OCI-LY3 (cell line): ENCODE measurements around the gene DNAJC6.

ENCODE experiments used
- H2AFZ ChIP-seq: fragments of 200-600, 300-600 bp; shearing (Covaris generic); 2 replicates; pipeline ENCODE4 v1.6.0; 2014; ENCODE audit warnings: antibody characterized with exemption, low read depth, low read length
- H3K27ac ChIP-seq: fragments of 200-600, 300-600 bp; sonication (generic); 2 replicates; pipeline ENCODE4 v1.5.1; 2014; ENCODE audit warnings: mild to moderate bottlenecking, low read length, moderate library complexity, mixed read lengths
- H3K27me3 ChIP-seq: fragments of 200-600, 300-600 bp; sonication (generic); 2 replicates; pipeline ENCODE4 v1.6.1; 2014; ENCODE audit warnings: low read depth, low read length, mixed read lengths
- H3K36me3 ChIP-seq: fragments of 200-600, 300-600 bp; sonication (generic); replicated peaks from 2 replicates; pipeline ENCODE3; 2014; ENCODE audit warnings: low read depth, low read length, mixed read lengths
- H3K4me1 ChIP-seq: fragments of 300-600, 200-600 bp; sonication (generic); 2 replicates; pipeline ENCODE4 v1.6.1; 2014; ENCODE audit warnings: low read length, mixed read lengths
- H3K4me2 ChIP-seq: fragments of 200-600, 300-600 bp; sonication (generic); 2 replicates; pipeline ENCODE4 v1.6.1; 2014; ENCODE audit warnings: low read length, mixed read lengths
- H3K4me3 ChIP-seq: fragments of 300-600, 200-600 bp; sonication (generic); 2 replicates; pipeline ENCODE4 v1.5.1; 2014; ENCODE audit warnings: antibody characterized with exemption, mild to moderate bottlenecking, low read length, moderate library complexity
- H3K79me2 ChIP-seq: fragments of 300-600, 200-600 bp; shearing (Covaris generic); 2 replicates; pipeline ENCODE4 v1.6.1; 2014; ENCODE audit warnings: mild to moderate bottlenecking, low read length, mixed read lengths
- H3K9ac ChIP-seq: fragments of 300-600, 200-600 bp; shearing (Covaris generic); 2 replicates; pipeline ENCODE4 v1.6.0; 2014; ENCODE audit warnings: mild to moderate bottlenecking, low read length, moderate library complexity
- H3K9me3 ChIP-seq: fragments of 200-600, 300-600 bp; shearing (Covaris generic); 2 replicates; pipeline ENCODE4 v1.6.1; 2014; ENCODE audit warnings: low read length, mixed read lengths; ENCODE audit not compliant: insufficient read depth
- H4K20me1 ChIP-seq: fragments of 200-600, 300-600 bp; sonication (generic); 2 replicates; pipeline ENCODE4 v1.6.1; 2016; ENCODE audit warnings: low read length, mixed read lengths; ENCODE audit not compliant: insufficient read depth
- EZH2phosphoT487 ChIP-seq: fragments of 200-600 bp; shearing (Covaris generic); IDR thresholded peaks from 2 replicates; pipeline ENCODE4 v1.6.1; 2018; ENCODE audit warnings: antibody characterized with exemption, mixed run types, low read depth
- TF ChIP-seq, protein P1 (sequence below): fragments of 200-600, 300-600 bp; sonication (generic); IDR thresholded peaks from 2 replicates; pipeline ENCODE4 v1.5.1; 2014; ENCODE audit warnings: antibody characterized with exemption, low read length, low read depth

Gene DNAJC6

DNA sequence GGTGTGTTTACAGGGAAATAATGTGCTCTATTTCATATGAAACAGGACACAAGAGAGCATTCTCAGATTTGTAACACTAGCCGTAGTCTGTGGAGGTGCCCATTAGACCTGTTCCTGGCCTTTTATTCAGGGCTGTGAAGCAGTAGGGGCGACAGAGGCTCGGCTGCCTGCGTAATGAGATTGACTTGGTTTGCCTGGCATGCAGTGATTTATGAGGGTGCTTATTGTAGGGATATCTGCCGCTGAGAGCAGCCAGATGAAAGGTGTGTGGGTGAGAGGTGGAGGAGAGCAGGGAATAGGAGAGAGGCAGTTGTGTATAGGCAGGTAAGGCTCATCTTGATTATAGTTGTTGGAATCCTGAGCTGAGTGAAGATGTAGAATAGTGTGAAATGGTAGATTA is 51.3 kb downstream of the DNAJC6 start:
- Histone ChIP-seq H3K9me3 (no peaks in the 10 kb centered on the region), H2AFZ (no peak overlapping the region), H3K4me2 (no peak overlapping the region), H3K27me3 (no peaks in the 10 kb centered on the region), H3K4me3 (no peak overlapping the region), H3K36me3 (no peaks in the 10 kb centered on the region), H3K79me2 (no peaks in the 10 kb centered on the region), H3K9ac (no peak overlapping the region), H3K27ac (no peak overlapping the region), H3K4me1 (no peaks in the 10 kb centered on the region), H4K20me1 (no peaks in the 10 kb centered on the region)
- TF ChIP-seq, protein P1, sequence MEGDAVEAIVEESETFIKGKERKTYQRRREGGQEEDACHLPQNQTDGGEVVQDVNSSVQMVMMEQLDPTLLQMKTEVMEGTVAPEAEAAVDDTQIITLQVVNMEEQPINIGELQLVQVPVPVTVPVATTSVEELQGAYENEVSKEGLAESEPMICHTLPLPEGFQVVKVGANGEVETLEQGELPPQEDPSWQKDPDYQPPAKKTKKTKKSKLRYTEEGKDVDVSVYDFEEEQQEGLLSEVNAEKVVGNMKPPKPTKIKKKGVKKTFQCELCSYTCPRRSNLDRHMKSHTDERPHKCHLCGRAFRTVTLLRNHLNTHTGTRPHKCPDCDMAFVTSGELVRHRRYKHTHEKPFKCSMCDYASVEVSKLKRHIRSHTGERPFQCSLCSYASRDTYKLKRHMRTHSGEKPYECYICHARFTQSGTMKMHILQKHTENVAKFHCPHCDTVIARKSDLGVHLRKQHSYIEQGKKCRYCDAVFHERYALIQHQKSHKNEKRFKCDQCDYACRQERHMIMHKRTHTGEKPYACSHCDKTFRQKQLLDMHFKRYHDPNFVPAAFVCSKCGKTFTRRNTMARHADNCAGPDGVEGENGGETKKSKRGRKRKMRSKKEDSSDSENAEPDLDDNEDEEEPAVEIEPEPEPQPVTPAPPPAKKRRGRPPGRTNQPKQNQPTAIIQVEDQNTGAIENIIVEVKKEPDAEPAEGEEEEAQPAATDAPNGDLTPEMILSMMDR: no peak
- no peak for TF ChIP-seq EZH2phosphoT487

DNA sequence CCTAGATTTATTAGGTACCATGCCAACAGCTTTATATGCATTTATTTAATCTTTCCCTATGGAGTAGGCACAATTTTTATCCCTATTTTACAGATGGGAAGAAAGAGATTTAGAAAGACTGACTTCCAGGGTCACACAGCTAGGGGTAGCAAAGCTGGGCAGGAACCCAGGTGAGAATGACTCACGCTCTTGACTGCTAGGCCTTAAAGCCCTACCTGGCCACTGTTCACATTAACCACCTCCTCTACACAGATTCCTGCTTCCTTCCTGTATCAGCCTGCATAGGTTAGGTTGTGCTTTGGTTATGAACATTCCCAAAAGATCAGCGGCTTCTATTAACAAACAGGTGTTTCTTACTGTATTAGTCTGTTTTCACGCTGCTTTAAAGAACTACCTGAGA is 53.2 kb downstream of the DNAJC6 start:
- no peak overlapping the region for H3K4me3 ChIP-seq
- H3K9me3 ChIP-seq: no peaks in the 10 kb centered on the region
- TF ChIP-seq, protein P1: no peak
- no peak for TF ChIP-seq EZH2phosphoT487
- no peak overlapping the region for H3K27ac ChIP-seq
- H3K4me2 ChIP-seq: no peak overlapping the region
- no peak overlapping the region for H2AFZ ChIP-seq
- no peaks in the 10 kb centered on the region for H3K36me3 ChIP-seq
- H3K27me3 ChIP-seq: no peaks in the 10 kb centered on the region
- no peaks in the 10 kb centered on the region for H4K20me1 ChIP-seq
- H3K9ac ChIP-seq: no peak overlapping the region
- no peaks in the 10 kb centered on the region for H3K79me2 ChIP-seq
- no peaks in the 10 kb centered on the region for H3K4me1 ChIP-seq

DNA sequence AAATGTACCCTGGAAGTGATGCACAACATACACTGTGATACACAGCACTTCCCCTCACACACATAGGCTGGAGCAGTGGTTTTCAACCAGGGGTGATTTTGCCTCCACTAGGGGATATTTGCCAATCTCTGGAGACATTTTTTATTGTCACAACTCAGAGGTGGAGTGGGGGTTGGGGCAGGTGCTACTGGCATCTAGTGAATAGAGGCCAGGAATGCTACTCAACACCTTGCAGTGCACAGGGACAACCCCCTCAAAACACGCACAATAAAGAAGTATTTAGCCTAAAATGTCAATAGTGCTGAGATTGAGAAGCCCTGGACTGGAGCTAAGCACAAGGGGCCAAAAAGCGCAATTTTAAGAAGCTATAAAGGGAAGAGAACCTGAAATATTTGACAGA is 54.1 kb downstream of the DNAJC6 start:
- no peak overlapping the region for H3K9ac ChIP-seq
- no peaks in the 10 kb centered on the region for H4K20me1 ChIP-seq
- H3K27ac ChIP-seq: no peak overlapping the region
- no peak overlapping the region for H3K4me3 ChIP-seq
- no peaks in the 10 kb centered on the region for H3K36me3 ChIP-seq
- TF ChIP-seq EZH2phosphoT487: no peak
- TF ChIP-seq, protein P1: no peak
- H3K4me2 ChIP-seq: no peak overlapping the region
- H2AFZ ChIP-seq: no peak overlapping the region
- no peaks in the 10 kb centered on the region for H3K9me3 ChIP-seq
- no peaks in the 10 kb centered on the region for H3K4me1 ChIP-seq
- H3K79me2 ChIP-seq: no peaks in the 10 kb centered on the region
- no peaks in the 10 kb centered on the region for H3K27me3 ChIP-seq

DNA sequence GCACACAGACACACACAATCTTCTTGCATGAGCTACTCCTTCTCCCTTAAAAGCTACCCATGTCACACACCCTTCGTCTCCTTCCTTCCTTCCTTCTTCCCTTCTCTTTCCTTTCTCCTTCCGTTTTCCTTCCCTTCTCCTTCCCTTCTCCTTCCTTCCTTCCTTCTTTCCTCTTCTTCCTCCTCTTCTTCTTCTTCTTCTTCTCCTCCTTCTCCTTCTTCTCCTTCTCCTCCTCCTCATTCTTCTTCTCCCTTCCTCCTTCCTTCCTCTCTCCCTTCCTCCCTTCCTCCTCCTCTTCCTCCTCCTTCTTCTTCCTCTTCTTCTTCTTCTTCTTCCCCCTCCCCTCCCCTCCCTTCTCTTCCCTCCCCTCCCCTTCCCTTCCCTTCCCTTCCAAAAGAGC is 59.1 kb downstream of the DNAJC6 start:
- no peaks in the 10 kb centered on the region for H3K4me1 ChIP-seq
- H3K9me3 ChIP-seq: no peaks in the 10 kb centered on the region
- TF ChIP-seq EZH2phosphoT487: no peak
- TF ChIP-seq, protein P1: no peak
- H3K36me3 ChIP-seq: no peaks in the 10 kb centered on the region
- H3K4me3 ChIP-seq: no peak overlapping the region
- H2AFZ ChIP-seq: no peak overlapping the region
- H3K27me3 ChIP-seq: no peaks in the 10 kb centered on the region
- H3K9ac ChIP-seq: no peak overlapping the region
- H4K20me1 ChIP-seq: no peaks in the 10 kb centered on the region
- no peak overlapping the region for H3K27ac ChIP-seq
- no peak overlapping the region for H3K4me2 ChIP-seq
- H3K79me2 ChIP-seq: no peaks in the 10 kb centered on the region
